ENCODE measurements around the gene FGF19.

DNA sequence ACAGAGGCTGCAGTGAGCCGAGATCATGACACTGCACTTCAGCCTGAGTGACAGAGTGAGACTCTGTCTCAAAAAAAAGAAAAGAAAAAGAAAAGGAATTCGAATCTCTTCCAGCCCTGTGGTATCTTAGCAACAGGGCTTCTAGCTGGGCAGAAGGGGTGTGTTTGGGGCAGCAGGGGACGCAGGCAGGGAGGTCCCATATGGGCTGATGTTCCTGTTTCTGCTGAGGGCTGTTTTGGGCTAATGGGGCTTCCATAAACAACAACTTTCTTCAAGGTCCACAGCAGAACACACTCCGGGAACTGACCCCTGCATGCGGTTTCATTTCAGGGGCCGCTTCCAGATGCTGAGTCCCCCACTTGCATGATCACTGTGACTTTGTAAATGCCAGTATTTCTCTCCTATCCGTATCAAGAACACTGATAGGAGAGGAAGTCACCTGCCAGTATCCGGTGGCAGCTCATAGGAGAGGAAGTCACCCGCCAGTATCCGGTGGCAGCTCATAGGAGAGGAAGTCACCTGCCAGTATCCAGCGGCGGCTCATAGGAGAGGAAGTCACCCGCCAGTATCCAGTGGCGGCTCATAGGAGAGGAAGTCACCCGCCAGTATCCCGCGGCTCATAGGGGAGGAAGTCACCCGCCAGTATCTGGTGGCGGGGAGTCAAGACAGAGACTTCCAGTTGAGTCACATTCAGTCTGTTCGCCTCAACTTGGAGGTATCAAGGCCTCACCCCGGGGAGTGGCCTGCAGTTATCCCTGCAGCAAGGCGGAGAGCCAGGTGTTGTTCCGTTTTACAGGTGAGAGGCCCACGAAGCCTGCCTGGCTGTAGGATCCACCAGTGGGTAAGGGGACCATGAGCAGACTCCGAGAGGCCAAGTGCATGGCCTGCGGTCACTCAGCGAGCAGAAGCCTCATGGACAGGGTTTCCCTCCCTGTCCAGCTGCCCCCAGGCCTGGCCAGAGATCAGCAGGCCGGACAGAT is 8.3 kb upstream of the FGF19 start:
- TF ChIP-seq, protein P1, sequence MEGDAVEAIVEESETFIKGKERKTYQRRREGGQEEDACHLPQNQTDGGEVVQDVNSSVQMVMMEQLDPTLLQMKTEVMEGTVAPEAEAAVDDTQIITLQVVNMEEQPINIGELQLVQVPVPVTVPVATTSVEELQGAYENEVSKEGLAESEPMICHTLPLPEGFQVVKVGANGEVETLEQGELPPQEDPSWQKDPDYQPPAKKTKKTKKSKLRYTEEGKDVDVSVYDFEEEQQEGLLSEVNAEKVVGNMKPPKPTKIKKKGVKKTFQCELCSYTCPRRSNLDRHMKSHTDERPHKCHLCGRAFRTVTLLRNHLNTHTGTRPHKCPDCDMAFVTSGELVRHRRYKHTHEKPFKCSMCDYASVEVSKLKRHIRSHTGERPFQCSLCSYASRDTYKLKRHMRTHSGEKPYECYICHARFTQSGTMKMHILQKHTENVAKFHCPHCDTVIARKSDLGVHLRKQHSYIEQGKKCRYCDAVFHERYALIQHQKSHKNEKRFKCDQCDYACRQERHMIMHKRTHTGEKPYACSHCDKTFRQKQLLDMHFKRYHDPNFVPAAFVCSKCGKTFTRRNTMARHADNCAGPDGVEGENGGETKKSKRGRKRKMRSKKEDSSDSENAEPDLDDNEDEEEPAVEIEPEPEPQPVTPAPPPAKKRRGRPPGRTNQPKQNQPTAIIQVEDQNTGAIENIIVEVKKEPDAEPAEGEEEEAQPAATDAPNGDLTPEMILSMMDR (IDR thresholded peaks at IDR 0.05) = no peak
- no peak for TF ChIP-seq POLR2A (IDR thresholded peaks at IDR 0.05)

All from body of pancreas (tissue), 4 donors.